ENCODE data around the gene TSPAN15.

TSPAN15 gene

DNA sequence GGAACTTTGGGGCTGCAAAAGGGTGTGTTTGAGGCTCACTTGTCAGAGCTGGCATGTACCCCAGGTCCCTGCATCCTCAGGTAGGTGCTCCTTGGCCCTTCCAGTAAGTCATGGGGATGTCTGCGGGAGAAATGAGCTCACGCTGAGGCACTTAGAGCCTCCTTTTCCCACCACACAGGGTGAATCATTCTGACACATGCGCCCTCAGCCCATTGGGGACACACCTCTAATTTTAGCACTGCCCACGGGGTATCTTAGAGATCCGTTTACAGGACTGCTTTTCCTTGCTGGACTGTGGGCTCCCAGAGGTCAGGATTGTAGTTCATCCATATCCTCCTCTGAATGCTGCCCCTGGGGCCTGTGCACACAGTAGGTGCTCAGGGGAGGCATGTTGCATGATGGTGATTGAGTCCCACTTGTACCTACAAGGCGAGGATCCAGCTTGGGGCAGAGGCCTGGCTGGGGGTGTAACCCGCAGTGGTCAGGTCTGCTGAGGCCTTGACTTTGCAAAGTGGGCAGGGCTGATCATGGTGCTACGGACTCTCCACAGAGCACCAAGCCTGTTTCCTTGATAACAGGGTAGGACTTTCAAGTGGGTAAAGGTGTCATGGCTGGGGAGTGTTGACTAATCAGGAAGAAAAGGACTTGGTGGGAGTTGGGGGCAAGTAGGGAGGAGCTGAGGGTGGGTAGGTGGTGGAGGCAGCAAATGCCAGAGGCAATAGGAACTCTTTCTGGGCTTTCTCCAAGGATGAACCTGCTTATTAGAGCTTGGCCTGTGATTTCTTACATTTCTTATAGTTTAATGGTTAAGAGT is 5.8 kb downstream of the TSPAN15 start:
- H3K9ac ChIP-seq (ENCODE audit: low read length), result no peak overlapping the region
- H3K36me3 ChIP-seq (ENCODE audit: insufficient read depth, low read length), result no peaks in the 10 kb centered on the region
- no peaks in the 10 kb centered on the region for H3K79me2 ChIP-seq (ENCODE audit: insufficient read depth, low read length)
- no peaks in the 10 kb centered on the region for H3K27me3 ChIP-seq (ENCODE audit: insufficient read depth, low read length)
- H3F3A ChIP-seq (ENCODE audit: insufficient read depth, low read length), result no peaks in the 10 kb centered on the region
- H3K4me3 ChIP-seq (ENCODE audit: low read depth, low read length, poor library complexity, severe bottlenecking), result no peak overlapping the region
- H2AFZ ChIP-seq (ENCODE audit: low read length), result no peak overlapping the region
- no peaks in the 10 kb centered on the region for H3K9me2 ChIP-seq (ENCODE audit: low read depth, low read length)
- H3K27ac ChIP-seq (ENCODE audit: low read depth, low read length, poor library complexity, severe bottlenecking), result no peak overlapping the region
- H3K4me1 ChIP-seq (ENCODE audit: insufficient read depth, low read length, severe bottlenecking), result no peaks in the 10 kb centered on the region
- TF ChIP-seq EZH2 (IDR thresholded peaks at IDR 0.05; ENCODE audit: borderline replicate concordance, low read length), result no peak
- no peak for TF ChIP-seq CTCF (IDR thresholded peaks at IDR 0.05; ENCODE audit: low read length)
- no peaks in the 10 kb centered on the region for H4K20me1 ChIP-seq (ENCODE audit: insufficient read depth, low read length)
- H3K4me2 ChIP-seq (ENCODE audit: low read length), result no peak overlapping the region
- no peaks in the 10 kb centered on the region for H3K9me3 ChIP-seq (ENCODE audit: low read length)

DNA sequence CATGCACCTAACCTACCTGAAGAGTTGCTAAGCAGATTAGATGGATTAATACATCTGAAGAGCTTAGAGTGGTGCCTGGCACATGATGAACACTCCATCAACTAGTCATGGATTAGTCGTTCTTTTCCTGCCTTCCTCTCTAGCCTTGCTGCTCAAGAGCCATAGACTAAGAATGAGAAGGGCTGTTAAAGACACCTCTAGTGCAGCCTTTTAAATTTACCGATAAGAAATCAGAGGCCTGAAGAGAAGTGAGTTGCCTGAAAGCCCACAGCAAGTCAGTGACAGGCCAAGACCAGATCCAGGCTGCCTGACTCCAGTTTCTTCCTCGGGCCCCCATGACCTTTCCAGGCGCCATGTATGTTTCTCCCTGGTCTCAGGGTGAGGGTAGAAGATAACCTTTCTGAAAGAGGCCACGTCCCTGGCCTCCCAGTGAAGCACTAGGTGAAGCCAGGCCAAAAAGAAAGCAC is 6.5 kb downstream of the TSPAN15 start:
- no peaks in the 10 kb centered on the region for H3K9me2 ChIP-seq (ENCODE audit: low read depth, low read length)
- H3K27me3 ChIP-seq (ENCODE audit: insufficient read depth, low read length), result no peaks in the 10 kb centered on the region
- no peak overlapping the region for H3K9ac ChIP-seq (ENCODE audit: low read length)
- H3K4me1 ChIP-seq (ENCODE audit: insufficient read depth, low read length, severe bottlenecking), result no peaks in the 10 kb centered on the region
- H3F3A ChIP-seq (ENCODE audit: insufficient read depth, low read length), result no peaks in the 10 kb centered on the region
- H3K36me3 ChIP-seq (ENCODE audit: insufficient read depth, low read length), result no peaks in the 10 kb centered on the region
- TF ChIP-seq CTCF (IDR thresholded peaks at IDR 0.05; ENCODE audit: low read length) (no peak), EZH2 (IDR thresholded peaks at IDR 0.05; ENCODE audit: borderline replicate concordance, low read length) (no peak)
- no peak overlapping the region for H2AFZ ChIP-seq (ENCODE audit: low read length)
- no peaks in the 10 kb centered on the region for H4K20me1 ChIP-seq (ENCODE audit: insufficient read depth, low read length)
- no peak overlapping the region for H3K4me2 ChIP-seq (ENCODE audit: low read length)
- no peaks in the 10 kb centered on the region for H3K9me3 ChIP-seq (ENCODE audit: low read length)
- no peak overlapping the region for H3K4me3 ChIP-seq (ENCODE audit: low read depth, low read length, poor library complexity, severe bottlenecking)
- H3K27ac ChIP-seq (ENCODE audit: low read depth, low read length, poor library complexity, severe bottlenecking), result no peak overlapping the region
- no peaks in the 10 kb centered on the region for H3K79me2 ChIP-seq (ENCODE audit: insufficient read depth, low read length)

GRCh38 chr10:69458430-69459100 is 7.3 kb downstream of the TSPAN15 start:
- no peak overlapping the region for H3K4me2 ChIP-seq (ENCODE audit: low read length)
- H3K4me1 ChIP-seq (ENCODE audit: insufficient read depth, low read length, severe bottlenecking), result no peaks in the 10 kb centered on the region
- no peaks in the 10 kb centered on the region for H4K20me1 ChIP-seq (ENCODE audit: insufficient read depth, low read length)

More at GRCh38 chr10:69458430-69459100, 7.3 kb downstream of the TSPAN15 start:
- no peak overlapping the region for H3K27ac ChIP-seq (ENCODE audit: low read depth, low read length, poor library complexity, severe bottlenecking)
- no peaks in the 10 kb centered on the region for H3K36me3 ChIP-seq (ENCODE audit: insufficient read depth, low read length)
- no peaks in the 10 kb centered on the region for H3F3A ChIP-seq (ENCODE audit: insufficient read depth, low read length)
- no peaks in the 10 kb centered on the region for H3K9me2 ChIP-seq (ENCODE audit: low read depth, low read length)
- H2AFZ ChIP-seq (ENCODE audit: low read length), result no peak overlapping the region
- H3K9me3 ChIP-seq (ENCODE audit: low read length), result no peaks in the 10 kb centered on the region
- TF ChIP-seq EZH2 (IDR thresholded peaks at IDR 0.05; ENCODE audit: borderline replicate concordance, low read length), result no peak
- TF ChIP-seq CTCF (IDR thresholded peaks at IDR 0.05; ENCODE audit: low read length), result no peak
- no peak overlapping the region for H3K4me3 ChIP-seq (ENCODE audit: low read depth, low read length, poor library complexity, severe bottlenecking)
- H3K9ac ChIP-seq (ENCODE audit: low read length), result no peak overlapping the region
- H3K79me2 ChIP-seq (ENCODE audit: insufficient read depth, low read length), result no peaks in the 10 kb centered on the region
- H3K27me3 ChIP-seq (ENCODE audit: insufficient read depth, low read length), result no peaks in the 10 kb centered on the region
